HepG2 (cell line): ENCODE measurements around the gene BSG. TPM values are rescaled to one million over a fixed set of nuclear protein-coding genes. Genes with fewer than 3 reads are reported as not detected.
A peak's percentile ranks its signal among the peaks of the same experiment; 100 is the strongest.

Source experiments
- CSRNP2 ChIP-seq: sonication (generic); formaldehyde crosslinking; conservative IDR thresholded peaks from 2 replicates; pipeline ENCODE4 v1.8.0; 2022; ENCODE audit warnings: low read depth, missing genetic modification reagents
- ETS1 ChIP-seq: sonication (generic); formaldehyde crosslinking; IDR thresholded peaks from 2 replicates; pipeline ENCODE4 v1.4.0; 2020; ENCODE audit warnings: missing genetic modification reagents
- FOXP1 ChIP-seq, 2 experiments: fragments of 450-650 bp in 1 of 2; IDR thresholded peaks; 2 replicates each; pipeline ENCODE4 v1.6.1; 2017 to 2018; ENCODE audit warnings: antibody characterized with exemption in 1 of 2
- ISX ChIP-seq: sonication (generic); formaldehyde crosslinking; conservative IDR thresholded peaks from 2 replicates; pipeline ENCODE4 v1.5.0; 2020; ENCODE audit warnings: missing genetic modification reagents
- JUND ChIP-seq: sonication (generic); formaldehyde crosslinking; IDR thresholded peaks from 2 replicates; pipeline ENCODE4 v1.8.0; 2022; ENCODE audit warnings: mild to moderate bottlenecking, missing genetic modification reagents
- MIER2 ChIP-seq: IDR thresholded peaks from 2 replicates; pipeline ENCODE4 v1.6.1; 2016; ENCODE audit warnings: missing biosample characterization, missing genetic modification reagents
- NFE2L1 ChIP-seq: sonication (generic); formaldehyde crosslinking; IDR thresholded peaks from 2 replicates; pipeline ENCODE4 v1.4.0; 2020; ENCODE audit warnings: missing genetic modification reagents, mild to moderate bottlenecking, borderline replicate concordance
- RAD51 ChIP-seq: fragments of 450-650 bp; IDR thresholded peaks from 2 replicates; pipeline ENCODE4 v1.6.1; 2016; ENCODE audit warnings: borderline replicate concordance
- SIN3A ChIP-seq: IDR thresholded peaks from 2 replicates; pipeline ENCODE4 v1.6.1; 2011; ENCODE audit warnings: low read depth, mild to moderate bottlenecking, control low read depth, low read length, borderline replicate concordance
- TBX3 ChIP-seq: fragments of 450-650 bp; IDR thresholded peaks from 2 replicates; pipeline ENCODE4 v1.6.1; 2017; ENCODE audit warnings: antibody characterized with exemption, mild to moderate bottlenecking, inconsistent platforms, borderline replicate concordance
- TCF7 ChIP-seq: sonication (generic); IDR thresholded peaks from 2 replicates; pipeline ENCODE4 v1.6.1; 2016; ENCODE audit warnings: antibody characterized with exemption, low read depth
- TCF7L2 ChIP-seq: IDR thresholded peaks from 2 replicates; pipeline ENCODE4 v1.6.1; 2011; ENCODE audit warnings: mild to moderate bottlenecking, low read depth, low read length, moderate library complexity
- TRAFD1 ChIP-seq: sonication (generic); formaldehyde crosslinking; IDR thresholded peaks from 2 replicates; pipeline ENCODE4 v1.5.1; 2020; ENCODE audit warnings: missing genetic modification reagents, mild to moderate bottlenecking, borderline replicate concordance
- ZBTB8A ChIP-seq: sonication (generic); formaldehyde crosslinking; IDR thresholded peaks from 2 replicates; pipeline ENCODE4 v1.4.0; 2020; ENCODE audit warnings: mild to moderate bottlenecking, low read depth, missing genetic modification reagents, borderline replicate concordance
- ZEB1 ChIP-seq: IDR thresholded peaks from 2 replicates; pipeline ENCODE4 v1.6.1; 2012; ENCODE audit warnings: mild to moderate bottlenecking, low read depth, inconsistent platforms; ENCODE audit not compliant: insufficient replicate concordance
- ZFP1 ChIP-seq: IDR thresholded peaks from 2 replicates; pipeline ENCODE4 v1.6.1; 2016
- ZFP41 ChIP-seq: sonication (generic); formaldehyde crosslinking; IDR thresholded peaks from 2 replicates; pipeline ENCODE4 v1.4.0; 2020; ENCODE audit warnings: mild to moderate bottlenecking, missing genetic modification reagents, borderline replicate concordance
- ZMYM4 ChIP-seq: sonication (generic); formaldehyde crosslinking; IDR thresholded peaks from 2 replicates; pipeline ENCODE4 v1.8.1; 2023; ENCODE audit warnings: mild to moderate bottlenecking, missing genetic modification reagents
- ZNF10 ChIP-seq: sonication (generic); formaldehyde crosslinking; IDR thresholded peaks from 2 replicates; pipeline ENCODE4 v1.4.0; 2020; ENCODE audit warnings: mild to moderate bottlenecking, low read depth, missing genetic modification reagents, borderline replicate concordance
- ZNF343 ChIP-seq: sonication (generic); formaldehyde crosslinking; IDR thresholded peaks from 2 replicates; pipeline ENCODE4 v1.4.0; 2020; ENCODE audit warnings: mild to moderate bottlenecking, missing genetic modification reagents
- ZNF766 ChIP-seq: sonication (generic); formaldehyde crosslinking; IDR thresholded peaks from 2 replicates; pipeline ENCODE4 v1.5.0; 2020; ENCODE audit warnings: missing genetic modification reagents, borderline replicate concordance
- polyA plus RNA-seq, 8 experiments: library from polyadenylated mRNA; depleted of rRNA in 3 of 8; stranded (reverse) in 7 of 8; unstranded in 1 of 8; fragments of >200 nt; fragmentation: Illumina TruSeq in 4 of 8; extraction: Trizol in 4 of 8; gene quantifications; 2 replicates each; pipeline versions ENCODE4 v1.2.1 to v1.2.3, GENCODE V29; 2011 to 2016; ENCODE audit warnings: low read depth in 4 of 8, missing spikeins in 1 of 8, mixed read lengths in 1 of 8; ENCODE audit not compliant: insufficient read depth in 1 of 8
- total RNA-seq, 5 experiments: library from RNA; depleted of rRNA; stranded (reverse); fragments of >200 nt; fragmentation: Illumina TruSeq; extraction: Trizol; gene quantifications; 2 replicates each; pipeline ENCODE4 v1.2.3, GENCODE V29; 2016; ENCODE audit warnings: low read depth in 1 of 5
- TF ChIP-seq, protein P1 (sequence below): IDR thresholded peaks from 2 replicates; pipeline ENCODE4 v1.6.1; 2016
- TF ChIP-seq, protein P2 (sequence below): sonication (generic); formaldehyde crosslinking; conservative IDR thresholded peaks from 2 replicates; pipeline ENCODE4 v1.4.0; 2020; ENCODE audit warnings: missing genetic modification reagents

BSG gene
- total and polyA plus RNA-seq, 2 of the 13 experiments (the other 11 are each of a cell fraction or from before 2014, with no cell fraction given) = 309 to 754 TPM

DNA sequence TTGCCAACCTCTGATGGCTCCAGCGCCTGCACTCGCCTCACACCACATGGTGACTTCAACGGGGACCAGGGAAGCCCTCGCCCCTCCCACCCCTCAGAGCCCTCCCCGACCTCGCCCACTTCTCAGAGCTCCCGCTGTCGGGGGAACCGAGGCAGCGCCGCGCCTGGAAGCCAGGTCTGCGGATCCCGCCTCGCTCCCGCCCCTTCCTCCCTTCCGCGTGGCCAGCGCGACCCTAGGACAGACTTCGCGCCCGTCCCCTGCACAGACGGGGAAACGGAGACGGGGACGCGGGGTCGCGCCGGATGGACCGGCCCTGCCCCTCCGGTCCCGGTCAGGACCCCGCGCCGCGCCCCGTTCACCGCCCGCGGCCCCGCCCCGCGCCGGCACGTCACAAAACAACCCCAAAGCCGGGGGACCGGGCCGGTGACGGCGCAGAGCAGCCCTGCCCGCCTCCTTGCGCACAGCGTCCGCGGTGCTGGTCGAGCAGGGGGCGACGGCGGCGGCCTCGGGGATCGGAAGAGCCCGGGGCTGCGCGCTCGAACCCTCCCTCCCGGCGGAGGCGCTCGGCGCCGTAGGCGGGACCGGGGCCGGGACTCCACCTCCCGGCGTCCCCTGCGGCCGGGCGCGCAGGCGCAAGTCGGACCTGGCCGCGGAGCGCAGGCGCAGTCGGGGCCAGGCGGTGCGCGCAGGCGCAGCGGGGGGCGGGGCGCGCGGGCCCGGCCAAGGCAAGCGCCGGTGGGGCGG, 41.2 kb upstream of the BSG start (continued):
- TF ChIP-seq SIN3A = no peak
- TF ChIP-seq ZFP41 (CRISPR knock-in tag) = no peak
- no peak for TF ChIP-seq ZNF766
- TF ChIP-seq NFE2L1 (CRISPR knock-in tag) = no peak
- TF ChIP-seq, protein P1, sequence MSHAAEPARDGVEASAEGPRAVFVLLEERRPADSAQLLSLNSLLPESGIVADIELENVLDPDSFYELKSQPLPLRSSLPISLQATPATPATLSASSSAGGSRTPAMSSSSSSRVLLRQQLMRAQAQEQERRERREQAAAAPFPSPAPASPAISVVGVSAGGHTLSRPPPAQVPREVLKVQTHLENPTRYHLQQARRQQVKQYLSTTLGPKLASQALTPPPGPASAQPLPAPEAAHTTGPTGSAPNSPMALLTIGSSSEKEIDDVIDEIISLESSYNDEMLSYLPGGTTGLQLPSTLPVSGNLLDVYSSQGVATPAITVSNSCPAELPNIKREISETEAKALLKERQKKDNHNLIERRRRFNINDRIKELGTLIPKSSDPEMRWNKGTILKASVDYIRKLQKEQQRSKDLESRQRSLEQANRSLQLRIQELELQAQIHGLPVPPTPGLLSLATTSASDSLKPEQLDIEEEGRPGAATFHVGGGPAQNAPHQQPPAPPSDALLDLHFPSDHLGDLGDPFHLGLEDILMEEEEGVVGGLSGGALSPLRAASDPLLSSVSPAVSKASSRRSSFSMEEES = no peak
- peak; percentile 88 for TF ChIP-seq ZNF343 (CRISPR knock-in tag)
- no peak for TF ChIP-seq ZEB1
- TF ChIP-seq, protein P2, sequence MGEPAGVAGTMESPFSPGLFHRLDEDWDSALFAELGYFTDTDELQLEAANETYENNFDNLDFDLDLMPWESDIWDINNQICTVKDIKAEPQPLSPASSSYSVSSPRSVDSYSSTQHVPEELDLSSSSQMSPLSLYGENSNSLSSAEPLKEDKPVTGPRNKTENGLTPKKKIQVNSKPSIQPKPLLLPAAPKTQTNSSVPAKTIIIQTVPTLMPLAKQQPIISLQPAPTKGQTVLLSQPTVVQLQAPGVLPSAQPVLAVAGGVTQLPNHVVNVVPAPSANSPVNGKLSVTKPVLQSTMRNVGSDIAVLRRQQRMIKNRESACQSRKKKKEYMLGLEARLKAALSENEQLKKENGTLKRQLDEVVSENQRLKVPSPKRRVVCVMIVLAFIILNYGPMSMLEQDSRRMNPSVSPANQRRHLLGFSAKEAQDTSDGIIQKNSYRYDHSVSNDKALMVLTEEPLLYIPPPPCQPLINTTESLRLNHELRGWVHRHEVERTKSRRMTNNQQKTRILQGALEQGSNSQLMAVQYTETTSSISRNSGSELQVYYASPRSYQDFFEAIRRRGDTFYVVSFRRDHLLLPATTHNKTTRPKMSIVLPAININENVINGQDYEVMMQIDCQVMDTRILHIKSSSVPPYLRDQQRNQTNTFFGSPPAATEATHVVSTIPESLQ (CRISPR knock-in tag) = no peak
- no peak for TF ChIP-seq MIER2 (CRISPR knock-in tag)
- TF ChIP-seq JUND = peak; percentile 15; the same call in 1 of the 2 replicates
- no peak for TF ChIP-seq ZFP1
- no peak for TF ChIP-seq CSRNP2 (CRISPR knock-in tag)
- 0 out of 2 replicates have a peak, but pooled peaks have one; percentile 20 for TF ChIP-seq ETS1
- TF ChIP-seq ZBTB8A (CRISPR knock-in tag) = no peak
- TF ChIP-seq TCF7 = no peak
- no peak; the same call in 1 of the 2 replicates for TF ChIP-seq ISX (CRISPR knock-in tag)
- TF ChIP-seq ZNF10 (CRISPR knock-in tag) = no peak
- TF ChIP-seq ZMYM4 (CRISPR knock-in tag) = no peak
- no peak for TF ChIP-seq TBX3
- TF ChIP-seq TRAFD1 (CRISPR knock-in tag) = no peak
- no peak for TF ChIP-seq FOXP1 (IDR thresholded peaks at IDR 0.05)
- TF ChIP-seq FOXP1 (CRISPR knock-in tag; IDR thresholded peaks at IDR 0.05) = no peak
- TF ChIP-seq RAD51 = no peak
- no peak for TF ChIP-seq TCF7L2
